GM19455 (cell line): Measurements from ENCODE around the gene IPO11.
"Not testable (repeated sequence)": the region's sequence is repeated elsewhere in the genome, so short reads cannot be mapped to it uniquely, and the experiment has no call there.

ENCODE experiments used
- ATAC-seq: cut with Tn5 transposase; IDR thresholded peaks from one replicate; pipeline ENCODE4 v1.9.1; 2021; ENCODE audit not compliant: unreplicated experiment

IPO11 gene

GRCh38 chr5:62448528-62448927 lies 36.0 kb downstream of the IPO11 start:
- no peak for ATAC-seq

- ATAC-seq = no peak
Measured at GRCh38 chr5:62450259-62450658, 37.7 kb downstream of the IPO11 start.

GRCh38 chr5:62457071-62457470 lies 44.5 kb downstream of the IPO11 start:
- no peak for ATAC-seq

- peak; percentile 78 for ATAC-seq
Measured at GRCh38 chr5:62460578-62460983, 48.0 kb downstream of the IPO11 start.

- ATAC-seq = no peak
Measured at GRCh38 chr5:62461561-62461960, 49.0 kb downstream of the IPO11 start.

GRCh38 chr5:62465985-62466925 lies 53.7 kb downstream of the IPO11 start:
- ATAC-seq = no peak

- no peak for ATAC-seq
Measured at GRCh38 chr5:62473209-62473608, 60.6 kb downstream of the IPO11 start.

GRCh38 chr5:62475072-62475471 lies 62.5 kb downstream of the IPO11 start:
- ATAC-seq = no peak

GRCh38 chr5:62477801-62478200 lies 65.2 kb downstream of the IPO11 start:
- ATAC-seq = no peak

GRCh38 chr5:62483556-62483955 lies 71.0 kb downstream of the IPO11 start:
- ATAC-seq = no peak

GRCh38 chr5:62486672-62487071 lies 74.1 kb downstream of the IPO11 start:
- ATAC-seq = no peak

- ATAC-seq = no peak
Measured at GRCh38 chr5:62488531-62488930, 76.0 kb downstream of the IPO11 start.

GRCh38 chr5:62489471-62489870 lies 76.9 kb downstream of the IPO11 start:
- ATAC-seq = no peak

- ATAC-seq = no peak
Measured at GRCh38 chr5:62494772-62495171, 82.2 kb downstream of the IPO11 start.

- ATAC-seq = no peak
Measured at GRCh38 chr5:62496876-62497275, 84.3 kb downstream of the IPO11 start.

GRCh38 chr5:62498961-62499360 lies 86.4 kb downstream of the IPO11 start:
- no peak for ATAC-seq

- no peak for ATAC-seq
Measured at GRCh38 chr5:62499756-62500155, 87.2 kb downstream of the IPO11 start.

GRCh38 chr5:62502456-62503101 lies 90.0 kb downstream of the IPO11 start:
- no peak for ATAC-seq

GRCh38 chr5:62504129-62504528 lies 91.6 kb downstream of the IPO11 start:
- no peak for ATAC-seq

GRCh38 chr5:62506659-62507460 lies 94.3 kb downstream of the IPO11 start:
- ATAC-seq = no peak

- ATAC-seq = not testable (repeated sequence)
Measured at GRCh38 chr5:62508760-62509159, 96.2 kb downstream of the IPO11 start.
